Endometrium (tissue), 2 donors: Measurements from ENCODE around the gene MVB12B.

ENCODE experiments used
- FAIRE-seq: peaks from 2 replicates; lab custom pipeline; 2012; peaks lifted over from hg19 to GRCh38; lab: Jason Lieb, UNC
- donor health status: control.
- donor health status: control.

The MVB12B gene

GRCh38 chr9:126408004-126408403 is 81.4 kb downstream of the MVB12B start:
- FAIRE-seq: no peak

GRCh38 chr9:126410229-126410628 is 83.6 kb downstream of the MVB12B start:
- FAIRE-seq: no peak

GRCh38 chr9:126411225-126411947 is 84.8 kb downstream of the MVB12B start:
- FAIRE-seq: no peak

- FAIRE-seq: no peak
Observed at GRCh38 chr9:126411948-126412284, 85.3 kb downstream of the MVB12B start.

GRCh38 chr9:126412905-126413304 is 86.3 kb downstream of the MVB12B start:
- no peak for FAIRE-seq

- FAIRE-seq: no peak
Observed at GRCh38 chr9:126413391-126414068, 86.9 kb downstream of the MVB12B start.

- FAIRE-seq: no peak
Observed at GRCh38 chr9:126415741-126416370, 89.2 kb downstream of the MVB12B start.

- no peak for FAIRE-seq
Observed at GRCh38 chr9:126417043-126417442, 90.4 kb downstream of the MVB12B start.

GRCh38 chr9:126417684-126418083 is 91.1 kb downstream of the MVB12B start:
- FAIRE-seq: no peak

GRCh38 chr9:126418608-126419007 is 92.0 kb downstream of the MVB12B start:
- FAIRE-seq: no peak

- no peak for FAIRE-seq
Observed at GRCh38 chr9:126419475-126419874, 92.8 kb downstream of the MVB12B start.

- no peak for FAIRE-seq
Observed at GRCh38 chr9:126420135-126420534, 93.5 kb downstream of the MVB12B start.

GRCh38 chr9:126420643-126421564 is 94.3 kb downstream of the MVB12B start:
- FAIRE-seq: no peak

GRCh38 chr9:126421567-126422428 is 95.2 kb downstream of the MVB12B start:
- FAIRE-seq: no peak

- FAIRE-seq: no peak
Observed at GRCh38 chr9:126423142-126423915, 96.7 kb downstream of the MVB12B start.

GRCh38 chr9:126423916-126424185 is 97.2 kb downstream of the MVB12B start:
- FAIRE-seq: no peak

GRCh38 chr9:126424511-126424910 is 97.9 kb downstream of the MVB12B start:
- no peak for FAIRE-seq

GRCh38 chr9:126428534-126429175 is 102.0 kb downstream of the MVB12B start:
- no peak for FAIRE-seq

GRCh38 chr9:126429190-126429589 is 102.6 kb downstream of the MVB12B start:
- no peak for FAIRE-seq

- no peak for FAIRE-seq
Observed at GRCh38 chr9:126430124-126430523, 103.5 kb downstream of the MVB12B start.
